Testis (tissue), 2 donors: ENCODE data around the gene RER1.

Experiments used
- CTCF ChIP-seq, 3 experiments: fragments of 450-650 bp in 2 of 3; fragments of 200-600 bp in 1 of 3; sonication (generic) in 1 of 3; IDR thresholded peaks; one replicate each; pipeline ENCODE4 v1.5.1; 2016 to 2019; ENCODE audit warnings: antibody characterized with exemption in 3 of 3, mild to moderate bottlenecking in 2 of 3, moderate library complexity in 1 of 3
- POLR2A ChIP-seq: fragments of 450-650 bp; IDR thresholded peaks from one replicate; pipeline ENCODE4 v1.6.1; 2017; ENCODE audit warnings: antibody characterized with exemption, mild to moderate bottlenecking, moderate library complexity

DNA sequence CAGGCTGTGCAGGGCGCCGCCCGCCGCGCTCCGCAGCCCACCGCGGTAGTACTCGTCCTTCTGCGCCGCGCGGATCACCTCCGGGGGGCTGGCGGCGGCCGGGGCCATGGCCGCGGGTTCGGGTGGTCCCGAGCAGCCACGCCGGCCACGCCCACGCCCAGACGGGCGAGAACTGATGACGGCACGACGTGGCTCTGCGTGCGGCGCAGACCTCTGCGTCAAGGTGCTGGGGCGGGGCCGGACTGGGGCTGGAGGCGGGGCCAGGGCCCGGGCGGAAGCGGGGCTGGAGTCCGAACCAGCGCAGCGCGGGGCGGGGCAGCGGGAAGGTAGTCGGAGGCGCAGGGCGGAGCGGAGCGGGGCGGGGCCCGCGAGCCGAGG, 20.7 kb downstream of the RER1 start, which contains the start of gene PEX10:
- TF ChIP-seq POLR2A (no peak), CTCF (IDR thresholded peaks at IDR 0.05) (peak in 1 of 3 experiments; percentile 19)
